Measurements from ENCODE around the gene SAP30. TPM values are rescaled to one million over a fixed set of nuclear protein-coding genes. Genes with fewer than 3 reads are reported as not detected.

Gene SAP30
- total and polyA plus RNA-seq, 9 of the 15 experiments (the other 6 are each of a cell fraction or from before 2014, with no cell fraction given), result 5.9 to 51.1 (median 32.6) TPM

DNA sequence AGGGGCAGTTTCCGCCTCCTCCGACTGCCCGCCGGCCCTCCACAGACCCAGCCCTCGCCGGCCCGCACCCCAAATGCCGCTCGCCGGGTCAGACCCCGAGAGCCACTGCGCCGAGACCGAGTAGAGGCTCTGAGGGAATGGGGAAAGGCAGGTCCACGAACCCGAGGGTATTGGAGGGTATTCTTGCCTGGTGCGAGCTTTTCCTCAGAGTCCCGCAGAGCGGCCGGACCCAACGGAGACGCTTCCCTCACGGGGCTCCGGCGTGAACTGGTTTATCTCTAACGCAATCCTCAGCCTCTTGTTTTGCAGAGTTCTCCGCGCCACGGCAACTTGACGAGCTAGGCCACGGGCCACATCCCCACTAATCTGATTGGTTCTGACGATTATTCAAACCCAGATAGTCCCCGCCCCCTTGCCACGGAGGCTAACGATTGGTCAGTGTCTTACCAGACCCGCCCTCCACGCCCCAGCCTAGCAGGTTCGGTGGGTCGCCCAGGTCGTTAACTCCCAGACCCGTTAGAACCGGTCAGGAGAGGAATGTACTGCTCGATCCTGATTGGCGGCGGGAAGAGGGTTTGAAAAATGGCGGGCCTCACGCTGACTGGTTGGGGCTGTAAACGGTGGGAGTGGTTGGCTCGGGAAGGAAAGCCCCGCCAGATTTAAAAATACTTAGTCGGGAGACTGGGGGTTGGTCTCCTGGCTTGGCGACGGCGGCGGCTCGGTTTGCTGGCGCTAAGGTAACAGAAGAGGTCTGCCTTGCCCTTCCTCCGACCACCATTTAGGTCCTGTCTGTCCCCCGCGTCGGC is 36.5 kb upstream of the SAP30 start, which contains the start of gene HMGB2 (continued):
- TF ChIP-seq NR2F6 (CRISPR knock-in tag; IDR thresholded peaks at IDR 0.05) (no peak), MAFF (IDR thresholded peaks at IDR 0.05; ENCODE audit: low read length) (no peak), ZNF707 (CRISPR knock-in tag; conservative IDR thresholded peaks at IDR 0.05) (no peak), ZKSCAN8 (CRISPR knock-in tag; IDR thresholded peaks at IDR 0.05) (no peak), NCOA1 (IDR thresholded peaks at IDR 0.05; ENCODE audit: low read depth) (no peak; the same call in 1 of the 2 replicates), ZC3H8 (IDR thresholded peaks at IDR 0.05) (no peak), U2AF2 (optimal IDR thresholded peaks at IDR 0.05; ENCODE audit: low read depth, low read length) (no peak), DACH1 (IDR thresholded peaks at IDR 0.05; ENCODE audit: partially characterized antibody) (no peak), KLF13 (tag; IDR thresholded peaks at IDR 0.05; ENCODE audit: borderline replicate concordance, low read depth) (no peak)
- TF ChIP-seq, protein P1, sequence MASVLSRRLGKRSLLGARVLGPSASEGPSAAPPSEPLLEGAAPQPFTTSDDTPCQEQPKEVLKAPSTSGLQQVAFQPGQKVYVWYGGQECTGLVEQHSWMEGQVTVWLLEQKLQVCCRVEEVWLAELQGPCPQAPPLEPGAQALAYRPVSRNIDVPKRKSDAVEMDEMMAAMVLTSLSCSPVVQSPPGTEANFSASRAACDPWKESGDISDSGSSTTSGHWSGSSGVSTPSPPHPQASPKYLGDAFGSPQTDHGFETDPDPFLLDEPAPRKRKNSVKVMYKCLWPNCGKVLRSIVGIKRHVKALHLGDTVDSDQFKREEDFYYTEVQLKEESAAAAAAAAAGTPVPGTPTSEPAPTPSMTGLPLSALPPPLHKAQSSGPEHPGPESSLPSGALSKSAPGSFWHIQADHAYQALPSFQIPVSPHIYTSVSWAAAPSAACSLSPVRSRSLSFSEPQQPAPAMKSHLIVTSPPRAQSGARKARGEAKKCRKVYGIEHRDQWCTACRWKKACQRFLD (CRISPR knock-in tag; IDR thresholded peaks at IDR 0.05), result peak; percentile 33; the same call in 1 of the 2 replicates
- TF ChIP-seq, protein P2, sequence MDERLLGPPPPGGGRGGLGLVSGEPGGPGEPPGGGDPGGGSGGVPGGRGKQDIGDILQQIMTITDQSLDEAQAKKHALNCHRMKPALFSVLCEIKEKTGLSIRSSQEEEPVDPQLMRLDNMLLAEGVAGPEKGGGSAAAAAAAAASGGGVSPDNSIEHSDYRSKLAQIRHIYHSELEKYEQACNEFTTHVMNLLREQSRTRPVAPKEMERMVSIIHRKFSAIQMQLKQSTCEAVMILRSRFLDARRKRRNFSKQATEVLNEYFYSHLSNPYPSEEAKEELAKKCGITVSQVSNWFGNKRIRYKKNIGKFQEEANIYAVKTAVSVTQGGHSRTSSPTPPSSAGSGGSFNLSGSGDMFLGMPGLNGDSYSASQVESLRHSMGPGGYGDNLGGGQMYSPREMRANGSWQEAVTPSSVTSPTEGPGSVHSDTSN (CRISPR knock-in tag; IDR thresholded peaks at IDR 0.05; ENCODE audit: low read depth), result no peak
- TF ChIP-seq, protein P2 (tag; conservative IDR thresholded peaks at IDR 0.05; ENCODE audit: low read depth), result no peak
